Liver (tissue), 9 donors: Measurements from ENCODE around the gene TMCO4. TPM values are rescaled to one million over a fixed set of nuclear protein-coding genes. Genes with fewer than 3 reads are reported as not detected.

Source experiments
- DNase-seq: peaks from one replicate; pipeline ENCODE4 v3.0.0-alpha.2; 2017; ENCODE audit warnings: low spot score
- H3K27ac ChIP-seq, 2 donors: one replicate each; pipeline ENCODE4 v1.7.0; 2013; ENCODE audit warnings: inconsistent platforms in 2 of 2, low read length in 2 of 2, control low read depth in 1 of 2, low read depth in 1 of 2, mild to moderate bottlenecking in 1 of 2
- H3K27me3 ChIP-seq, 4 donors: one replicate each; pipeline versions ENCODE4 v1.6.1 to v1.7.0; 2013; ENCODE audit warnings: low read length in 3 of 4, inconsistent platforms in 1 of 4, mild to moderate bottlenecking in 1 of 4, moderate library complexity in 1 of 4; ENCODE audit not compliant: control insufficient read depth in 4 of 4, insufficient read depth in 4 of 4
- H3K36me3 ChIP-seq, 4 donors: one replicate each; pipeline versions ENCODE4 v1.6.1 to v1.7.0; 2013; ENCODE audit warnings: low read length in 3 of 4, mild to moderate bottlenecking in 3 of 4, low read depth in 1 of 4, moderate library complexity in 1 of 4; ENCODE audit not compliant: control insufficient read depth in 4 of 4, insufficient read depth in 3 of 4
- H3K4me1 ChIP-seq, 4 donors: one replicate each; pipeline versions ENCODE4 v1.6.1 to v1.7.0; 2013; ENCODE audit warnings: low read length in 3 of 4, mild to moderate bottlenecking in 3 of 4, moderate library complexity in 1 of 4; ENCODE audit not compliant: control insufficient read depth in 4 of 4, insufficient read depth in 4 of 4
- H3K4me3 ChIP-seq, 3 donors: one replicate each; pipeline versions ENCODE4 v1.6.1 to v1.7.0; 2013; ENCODE audit warnings: low read length in 3 of 3, control low read depth in 1 of 3, low read depth in 1 of 3, mild to moderate bottlenecking in 1 of 3
- H3K9ac ChIP-seq, 2 donors: one replicate each; pipeline ENCODE4 v1.7.0; 2013; ENCODE audit warnings: low read length in 2 of 2, mild to moderate bottlenecking in 2 of 2, moderate library complexity in 2 of 2, control low read depth in 1 of 2, low read depth in 1 of 2
- H3K9me3 ChIP-seq, 4 donors: one replicate each; pipeline versions ENCODE4 v1.6.1 to v1.7.0; 2013; ENCODE audit warnings: low read length in 3 of 4; ENCODE audit not compliant: control insufficient read depth in 4 of 4
- ATF3 ChIP-seq: IDR thresholded peaks from 2 replicates; pipeline ENCODE4 v1.6.1; 2016; ENCODE audit warnings: antibody characterized with exemption
- CTCF ChIP-seq: fragments of 150-350 bp; IDR thresholded peaks from 2 replicates; pipeline ENCODE4 v1.5.1; 2017; ENCODE audit warnings: improper control_type of control experiment, low read depth, low read length; ENCODE audit not compliant: missing input control
- EGR1 ChIP-seq, 2 donors: IDR thresholded peaks; 2 replicates each; pipeline ENCODE4 v1.6.1; 2016 to 2018; ENCODE audit warnings: antibody characterized with exemption in 2 of 2, low read depth in 2 of 2
- FOXA1 ChIP-seq: IDR thresholded peaks from 2 replicates; pipeline ENCODE4 v1.6.1; 2016; ENCODE audit warnings: antibody characterized with exemption
- GABPA ChIP-seq, 2 donors: IDR thresholded peaks in 1 of 2; conservative IDR thresholded peaks in 1 of 2; 2 replicates each; pipeline ENCODE4 v1.6.1; 2016; ENCODE audit warnings: antibody characterized with exemption in 2 of 2, mild to moderate bottlenecking in 1 of 2, moderate library complexity in 1 of 2
- HNF4A ChIP-seq, 2 donors: conservative IDR thresholded peaks; 2 replicates each; pipeline ENCODE4 v1.6.1; 2016; ENCODE audit warnings: antibody characterized with exemption in 2 of 2, mild to moderate bottlenecking in 2 of 2
- HNF4G ChIP-seq: IDR thresholded peaks from 2 replicates; pipeline ENCODE4 v1.6.1; 2016; ENCODE audit warnings: antibody characterized with exemption
- JUND ChIP-seq, 2 donors: IDR thresholded peaks; 2 replicates each; pipeline ENCODE4 v1.6.1; 2016; ENCODE audit warnings: antibody characterized with exemption in 2 of 2
- MAX ChIP-seq: IDR thresholded peaks from 2 replicates; pipeline ENCODE4 v1.6.1; 2016; ENCODE audit warnings: antibody characterized with exemption
- NR2F2 ChIP-seq: IDR thresholded peaks from 2 replicates; pipeline ENCODE4 v1.6.1; 2016; ENCODE audit warnings: antibody characterized with exemption
- RAD21 ChIP-seq, 2 donors: IDR thresholded peaks; 2 replicates each; pipeline ENCODE4 v1.6.1; 2016; ENCODE audit warnings: antibody characterized with exemption in 2 of 2, mild to moderate bottlenecking in 2 of 2
- REST ChIP-seq: IDR thresholded peaks from 2 replicates; pipeline ENCODE4 v1.6.1; 2016; ENCODE audit warnings: antibody characterized with exemption, mild to moderate bottlenecking
- RXRA ChIP-seq, 2 donors: IDR thresholded peaks; 2 replicates each; pipeline ENCODE4 v1.6.1; 2017 to 2018; ENCODE audit warnings: antibody characterized with exemption in 2 of 2, mild to moderate bottlenecking in 1 of 2
- TAF1 ChIP-seq: conservative IDR thresholded peaks from 2 replicates; pipeline ENCODE4 v1.6.1; 2016; ENCODE audit warnings: antibody characterized with exemption, mild to moderate bottlenecking
- YY1 ChIP-seq: IDR thresholded peaks from 2 replicates; pipeline ENCODE4 v1.6.1; 2016; ENCODE audit warnings: antibody characterized with exemption, mild to moderate bottlenecking
- ZBTB33 ChIP-seq: IDR thresholded peaks from 2 replicates; pipeline ENCODE4 v1.6.1; 2016; ENCODE audit warnings: antibody characterized with exemption
- WGBS: extraction: QIAGEN DNeasy Blood & Tissue Kit; methylation state at CpG from one replicate; pipeline ENCODE4 v1.1.7; 2013; 5-methylcytosine and 5-hydroxymethylcytosine counted together
- polyA plus RNA-seq, 2 donors: library from polyadenylated mRNA; stranded (reverse) in 1 of 2; unstranded in 1 of 2; fragments of 200-250 nt in 1 of 2; fragments of >200 nt in 1 of 2; fragmentation: Nextera tagmentation in 1 of 2; extraction: Ambion mirVana in 1 of 2; gene quantifications; one replicate each; pipeline versions ENCODE4 v1.2.1 to v1.2.3, GENCODE V29; 2013 to 2015
- total RNA-seq, 2 donors: library from RNA; depleted of rRNA; stranded (reverse); fragments of >200 nt; gene quantifications; one replicate each; pipeline ENCODE4 v1.2.3, GENCODE V29; 2014
- donor health status: healthy.
- donor health status: healthy.
- donor health status: healthy.
- donor health status: healthy.
- donor health status: healthy.

Gene TMCO4
- total and polyA plus RNA-seq, 4 donors, result 4.0 to 9.5 (median 6.0) TPM

GRCh38 chr1:19739628-19740027, 60.1 kb downstream of the TMCO4 start:
- peaks cover 0 to 27% (median 19%) of the 10 kb centered on the region in 4 donors for H3K4me1 ChIP-seq
- 78% methylated on average over 5 of the region's 5 CpGs for WGBS
- H3K9ac ChIP-seq, result no peak overlapping the region
- peaks cover 0 to 5% (median 2%) of the 10 kb centered on the region in 4 donors for H3K36me3 ChIP-seq
- TF ChIP-seq CTCF (no peak), RAD21 (IDR thresholded peaks at IDR 0.05) (no peak), JUND (IDR thresholded peaks at IDR 0.05) (no peak), TAF1 (no peak), MAX (no peak), NR2F2 (no peak), GABPA (IDR thresholded peaks at IDR 0.05 in 1 of 2, conservative IDR thresholded peaks at IDR 0.05 in 1 of 2) (no peak), HNF4A (conservative IDR thresholded peaks at IDR 0.05) (no peak), ZBTB33 (no peak), REST (no peak), YY1 (no peak), FOXA1 (no peak), RXRA (IDR thresholded peaks at IDR 0.05) (no peak), HNF4G (no peak)
- no peak overlapping the region for H3K27ac ChIP-seq
- no peak overlapping the region for H3K4me3 ChIP-seq
- no peaks in the 10 kb centered on the region for H3K9me3 ChIP-seq
- no peaks in the 10 kb centered on the region for H3K27me3 ChIP-seq
- no peak for DNase-seq

- Histone ChIP-seq H3K9me3 (no peaks in the 10 kb centered on the region), H3K4me1 (peaks cover 0 to 27% (median 19%) of the 10 kb centered on the region in 4 donors), H3K27me3 (no peaks in the 10 kb centered on the region), H3K9ac (no peak overlapping the region), H3K4me3 (no peak overlapping the region), H3K27ac (no peak overlapping the region), H3K36me3 (peaks cover 0 to 7% (median under 1%) of the 10 kb centered on the region in 4 donors)
- TF ChIP-seq RAD21 (IDR thresholded peaks at IDR 0.05) (no peak), TAF1 (no peak), EGR1 (IDR thresholded peaks at IDR 0.05; ENCODE audit: low read depth in 2 of 2) (no peak), MAX (no peak), JUND (IDR thresholded peaks at IDR 0.05) (no peak), NR2F2 (no peak), HNF4A (conservative IDR thresholded peaks at IDR 0.05) (no peak), YY1 (no peak), HNF4G (no peak), CTCF (no peak), RXRA (IDR thresholded peaks at IDR 0.05) (no peak), FOXA1 (no peak), GABPA (IDR thresholded peaks at IDR 0.05 in 1 of 2, conservative IDR thresholded peaks at IDR 0.05 in 1 of 2) (no peak), ATF3 (no peak)
- over 99% methylated on average over 2 of the region's 2 CpGs for WGBS
- no peak for DNase-seq
These were observed 61.0 kb downstream of the TMCO4 start for GRCh38 chr1:19738669-19739068.
